Measurements from ENCODE around the gene USP44. TPM values are rescaled to one million over a fixed set of nuclear protein-coding genes. Genes with fewer than 3 reads are reported as not detected.

USP44 gene
- total and polyA plus RNA-seq, 2 donors (not counting 3 experiments of a cell fraction or from before 2014, with no cell fraction given), result 0.91 to 3.1 TPM

DNA sequence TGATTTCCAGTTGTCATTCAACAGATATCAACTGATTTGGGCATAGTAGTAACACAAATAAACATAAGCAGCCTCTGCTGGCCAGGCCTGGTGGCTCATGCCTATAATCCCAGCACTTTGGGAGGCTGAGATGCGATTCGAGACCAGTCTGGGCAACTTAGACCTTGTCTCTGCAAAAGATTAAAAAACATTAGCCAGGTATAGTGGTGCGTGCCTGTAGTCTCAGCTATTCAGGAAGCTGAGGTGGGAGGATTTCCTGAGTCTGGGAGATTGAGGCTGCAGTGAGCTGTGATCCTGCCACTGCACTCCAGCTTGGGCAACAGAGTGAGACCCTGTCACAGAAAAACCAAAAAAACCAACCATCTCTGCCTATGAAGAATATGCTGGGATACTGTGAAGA, 70.2 kb downstream of the USP44 start:
- ChIA-PET CTCF (no interaction called here), POLR2A (no interaction called here)
- no peak for TF ChIP-seq CTCF (IDR thresholded peaks at IDR 0.05; ENCODE audit: extremely low read depth in 1 of 2, insufficient read depth in 1 of 2, low read depth in 1 of 2, low read length in 2 of 2)
- no peak for TF ChIP-seq FOS (IDR thresholded peaks at IDR 0.05; ENCODE audit: borderline replicate concordance, insufficient read depth, low read length)
- no peak for TF ChIP-seq GATA2 (IDR thresholded peaks at IDR 0.05; ENCODE audit: insufficient read depth, insufficient read length, low read depth, low read length)
- no peak for TF ChIP-seq MAX (IDR thresholded peaks at IDR 0.05; ENCODE audit: insufficient read depth, insufficient read length)
- no peak for TF ChIP-seq JUN (IDR thresholded peaks at IDR 0.05; ENCODE audit: borderline replicate concordance, insufficient read depth, insufficient read length, low read depth)
- Histone ChIP-seq H2AFZ (ENCODE audit: low read depth, low read length) (no peak overlapping the region), H3K9ac (replicated peaks; ENCODE audit: extremely low read depth, insufficient read depth, low read length) (no peak overlapping the region), H3K27me3 (ENCODE audit: control insufficient read depth in 2 of 2, insufficient read depth in 2 of 2, low read length in 2 of 2) (no peaks in the 10 kb centered on the region), H4K20me1 (replicated peaks; ENCODE audit: control insufficient read depth, extremely low read depth, insufficient read depth, low read length) (peaks cover 9% of the 10 kb centered on the region), H3K79me2 (ENCODE audit: control insufficient read depth, insufficient read depth, low read length) (peaks cover 80% of the 10 kb centered on the region), H3K9me1 (replicated peaks; ENCODE audit: control insufficient read depth, extremely low read depth, insufficient read depth, low read length) (no peaks in the 10 kb centered on the region), H3K27ac (ENCODE audit: insufficient read depth, low read depth, low read length) (no peak overlapping the region), H3K9me3 (replicated peaks; ENCODE audit: control insufficient read depth, insufficient read depth, low read length) (no peaks in the 10 kb centered on the region), H3K4me2 (ENCODE audit: insufficient read depth, low read length) (peak overlapping the region; percentile 58), H3K4me3 (replicated peaks in 1 of 3; ENCODE audit: insufficient read depth in 1 of 3, low read depth in 1 of 3, low read length in 3 of 3) (no peak overlapping the region), H3K36me3 (ENCODE audit: control insufficient read depth in 2 of 2, extremely low read depth in 1 of 2, insufficient read depth in 2 of 2, low read length in 2 of 2) (peaks cover 7 to 13% of the 10 kb centered on the region in 2 experiments), H3K4me1 (ENCODE audit: control insufficient read depth, extremely low read depth, insufficient read depth, low read length) (peaks cover 17% of the 10 kb centered on the region)
- dilution Hi-C loops (cut with MboI; ENCODE audit: extremely low pct_ligation_motif_present, low sequenced_read_pairs) (no loop called here), intact Hi-C loops (cut with micrococcal nuclease) (no loop called here)
- no TSS peak for BruUV-seq (replicated peaks)
- FAIRE-seq (no peak), DNase-seq (ENCODE audit: low read depth, low spot score) (peak; percentile 16)

DNA sequence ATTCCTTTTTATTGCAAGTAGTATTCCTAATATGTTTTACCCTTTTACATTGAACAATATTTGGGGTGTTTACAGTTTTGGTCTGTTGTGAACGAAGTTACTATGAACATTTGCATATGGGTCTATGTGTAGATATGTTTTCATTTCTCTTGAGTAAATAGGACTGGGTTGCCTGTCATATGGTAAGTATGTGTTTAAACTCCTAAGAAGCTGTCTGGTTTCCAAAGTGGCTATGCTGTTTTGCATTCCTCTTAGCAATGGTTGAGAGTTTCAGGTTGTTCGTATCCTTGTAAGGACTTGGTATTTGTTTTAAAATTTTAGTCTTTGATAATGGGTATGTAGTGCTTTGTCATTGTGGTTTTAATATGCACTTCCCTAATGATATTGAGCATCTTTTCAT, 71.0 kb downstream of the USP44 start:
- TF ChIP-seq FOS (IDR thresholded peaks at IDR 0.05; ENCODE audit: borderline replicate concordance, insufficient read depth, low read length), result no peak
- TF ChIP-seq POLR2AphosphoS5 (IDR thresholded peaks at IDR 0.05; ENCODE audit: insufficient read depth, low read depth, low read length), result no peak
- no peak for TF ChIP-seq GATA2 (IDR thresholded peaks at IDR 0.05; ENCODE audit: insufficient read depth, insufficient read length, low read depth, low read length)
- no peak for TF ChIP-seq MAX (IDR thresholded peaks at IDR 0.05; ENCODE audit: insufficient read depth, insufficient read length)
- no peak for TF ChIP-seq POLR2A (IDR thresholded peaks at IDR 0.05; ENCODE audit: low read depth, low read length)
- TF ChIP-seq JUN (IDR thresholded peaks at IDR 0.05; ENCODE audit: borderline replicate concordance, insufficient read depth, insufficient read length, low read depth), result no peak
- TF ChIP-seq CTCF (IDR thresholded peaks at IDR 0.05; ENCODE audit: extremely low read depth in 1 of 2, insufficient read depth in 1 of 2, low read depth in 1 of 2, low read length in 2 of 2), result no peak
- no peak for TF ChIP-seq EZH2 (IDR thresholded peaks at IDR 0.05; ENCODE audit: borderline replicate concordance, low read depth, low read length, severe bottlenecking)
- TF ChIP-seq MYC (IDR thresholded peaks at IDR 0.05; ENCODE audit: low read depth, low read length), result no peak
- Histone ChIP-seq H3K9ac (replicated peaks; ENCODE audit: extremely low read depth, insufficient read depth, low read length) (no peak overlapping the region), H3K9me1 (replicated peaks; ENCODE audit: control insufficient read depth, extremely low read depth, insufficient read depth, low read length) (no peaks in the 10 kb centered on the region), H3K27me3 (ENCODE audit: control insufficient read depth in 2 of 2, insufficient read depth in 2 of 2, low read length in 2 of 2) (no peaks in the 10 kb centered on the region), H3K36me3 (ENCODE audit: control insufficient read depth in 2 of 2, extremely low read depth in 1 of 2, insufficient read depth in 2 of 2, low read length in 2 of 2) (peaks cover 7 to 13% of the 10 kb centered on the region in 2 experiments), H2AFZ (ENCODE audit: low read depth, low read length) (no peak overlapping the region), H3K79me2 (ENCODE audit: control insufficient read depth, insufficient read depth, low read length) (peaks cover 83% of the 10 kb centered on the region), H3K9me3 (replicated peaks; ENCODE audit: control insufficient read depth, insufficient read depth, low read length) (no peaks in the 10 kb centered on the region), H3K4me1 (ENCODE audit: control insufficient read depth, extremely low read depth, insufficient read depth, low read length) (peaks cover 25% of the 10 kb centered on the region), H3K27ac (ENCODE audit: insufficient read depth, low read depth, low read length) (no peak overlapping the region), H3K4me3 (replicated peaks in 1 of 3; ENCODE audit: insufficient read depth in 1 of 3, low read depth in 1 of 3, low read length in 3 of 3) (no peak overlapping the region), H3K4me2 (ENCODE audit: insufficient read depth, low read length) (no peak overlapping the region), H4K20me1 (replicated peaks; ENCODE audit: control insufficient read depth, extremely low read depth, insufficient read depth, low read length) (peaks cover 9% of the 10 kb centered on the region)
- POLR2A ChIA-PET, result no interaction called here
- CTCF ChIA-PET, result no interaction called here
- BruUV-seq (replicated peaks), result no TSS peak
- intact Hi-C loops (cut with micrococcal nuclease) (no loop called here), dilution Hi-C loops (cut with MboI; ENCODE audit: extremely low pct_ligation_motif_present, low sequenced_read_pairs) (no loop called here)
- FAIRE-seq (no peak), DNase-seq (ENCODE audit: low read depth, low spot score) (no peak)

All from endothelial cell of umbilical vein (primary cell).